Suprapubic skin (tissue), 4 donors: ENCODE results near the gene LHPP.

Experiments
- CTCF ChIP-seq, 2 donors: fragments of 200-600 bp in 1 of 2; fragments of 450-650 bp in 1 of 2; sonication (generic) in 1 of 2; IDR thresholded peaks; one replicate each; pipeline ENCODE4 v1.5.1; 2016 to 2019; ENCODE audit warnings: antibody characterized with exemption in 2 of 2, mild to moderate bottlenecking in 1 of 2, moderate library complexity in 1 of 2
- POLR2A ChIP-seq, 2 donors: fragments of 450-650 bp; IDR thresholded peaks; one replicate each; pipeline ENCODE4 v1.6.1; 2017; ENCODE audit warnings: antibody characterized with exemption in 2 of 2, mild to moderate bottlenecking in 2 of 2, moderate library complexity in 2 of 2
- POLR2AphosphoS5 ChIP-seq, 3 donors: sonication (generic); formaldehyde crosslinking; IDR thresholded peaks; one replicate each; pipeline ENCODE4 v1.6.1; 2017; ENCODE audit warnings: antibody characterized with exemption in 3 of 3

- TF ChIP-seq POLR2A (IDR thresholded peaks at IDR 0.05), result no peak
- TF ChIP-seq CTCF (IDR thresholded peaks at IDR 0.05), result no peak
- TF ChIP-seq POLR2AphosphoS5 (IDR thresholded peaks at IDR 0.05), result no peak
Measured at GRCh38 chr10:124590216-124591122, 128.8 kb downstream of the LHPP start.
